DMS114 treated with DMSO at 0.1 percent for 48 hours (cell line): ENCODE results near the gene TSPAN9.

Source experiments
- DNase-seq: peaks from one replicate; lab custom pipeline; 2025; ENCODE audit not compliant: unreplicated experiment; lab: John Stamatoyannopoulos, UW

TSPAN9 gene

GRCh38 chr12:3076730-3077571 lies at the start of gene TSPAN9:
Gene TSPAN9 (plus strand): TSS chr12:3077379. CDS start chr12:3201194, 123,815 bp downstream.
- peak; percentile 35 for DNase-seq

- no peak for DNase-seq
Measured at GRCh38 chr12:3028108-3028507, 49.1 kb upstream of the TSPAN9 start.

GRCh38 chr12:3030821-3031429 lies 46.3 kb upstream of the TSPAN9 start:
- no peak for DNase-seq

GRCh38 chr12:3032161-3032560 lies 45.0 kb upstream of the TSPAN9 start:
- no peak for DNase-seq

GRCh38 chr12:3032770-3033538 lies 44.2 kb upstream of the TSPAN9 start:
- DNase-seq, result no peak

- DNase-seq, result no peak
Measured at GRCh38 chr12:3033539-3033867, 43.7 kb upstream of the TSPAN9 start.

GRCh38 chr12:3034067-3034750 lies 43.0 kb upstream of the TSPAN9 start:
- DNase-seq, result peak; percentile 14

- DNase-seq, result no peak
Measured at GRCh38 chr12:3035171-3035570, 42.0 kb upstream of the TSPAN9 start.

- no peak for DNase-seq
Measured at GRCh38 chr12:3035815-3036702, 41.1 kb upstream of the TSPAN9 start.

- DNase-seq, result no peak
Measured at GRCh38 chr12:3036901-3037600, 40.1 kb upstream of the TSPAN9 start.

GRCh38 chr12:3038166-3038565 lies 39.0 kb upstream of the TSPAN9 start:
- DNase-seq, result no peak

- no peak for DNase-seq
Measured at GRCh38 chr12:3038926-3039510, 38.2 kb upstream of the TSPAN9 start.

- no peak for DNase-seq
Measured at GRCh38 chr12:3040026-3040656, 37.0 kb upstream of the TSPAN9 start.

GRCh38 chr12:3040663-3041544 lies 36.3 kb upstream of the TSPAN9 start:
- no peak for DNase-seq

- peak; percentile 78 for DNase-seq
Measured at GRCh38 chr12:3041558-3042164, 35.5 kb upstream of the TSPAN9 start.

- DNase-seq, result no peak
Measured at GRCh38 chr12:3042394-3042793, 34.8 kb upstream of the TSPAN9 start.

- DNase-seq, result no peak
Measured at GRCh38 chr12:3042826-3043225, 34.4 kb upstream of the TSPAN9 start.
